ENCODE data around the gene SLCO4A1.

Gene SLCO4A1

DNA sequence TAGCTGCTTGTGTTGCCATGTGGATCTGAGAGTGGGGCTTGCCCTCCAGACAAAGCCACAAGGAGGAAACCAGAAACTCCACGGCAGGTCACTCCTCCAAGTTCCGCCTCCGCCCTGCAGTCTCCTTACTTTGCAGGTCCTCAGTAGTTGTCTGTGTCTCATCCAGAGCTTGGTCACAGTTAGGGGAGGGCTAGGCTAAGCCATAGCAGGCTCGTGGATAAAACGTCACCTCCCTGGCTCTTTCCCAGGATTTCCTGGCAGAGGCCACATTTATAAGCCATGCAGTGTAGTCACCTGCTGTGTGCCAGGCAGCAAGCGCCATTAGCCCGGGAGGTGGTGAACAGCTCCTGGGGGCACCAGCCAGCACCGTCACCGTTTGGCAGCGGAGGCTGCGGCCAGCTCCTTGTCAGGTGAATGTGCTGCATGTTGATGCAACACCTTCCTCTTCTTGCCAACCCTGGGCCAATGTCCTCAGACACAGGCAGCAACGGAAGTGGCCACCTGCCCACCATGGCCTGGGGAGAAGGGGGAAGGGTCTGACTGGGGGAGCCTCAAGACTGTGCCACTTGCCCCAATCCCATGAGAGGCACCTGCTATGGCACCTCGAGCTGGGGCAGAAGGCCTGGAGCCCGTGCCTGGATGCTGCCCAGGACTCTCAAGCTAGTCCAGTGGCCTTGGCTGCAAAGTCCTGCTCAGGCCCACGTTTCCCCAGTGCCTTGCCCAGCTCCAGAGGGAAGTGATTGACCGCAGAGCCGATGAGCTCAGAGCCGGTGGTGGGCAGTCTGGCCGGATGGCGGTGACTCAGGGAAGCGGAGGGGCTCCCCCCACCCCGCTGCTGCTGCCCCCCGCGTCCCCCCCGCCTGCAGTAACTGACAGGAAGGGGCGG, 39.0 kb upstream of the SLCO4A1 start:
- no peak overlapping the region for H3K4me3 ChIP-seq (ENCODE audit: low read depth, low read length)
- DNase-seq (ENCODE audit: low read depth) = no peak
- TF ChIP-seq, protein P1, sequence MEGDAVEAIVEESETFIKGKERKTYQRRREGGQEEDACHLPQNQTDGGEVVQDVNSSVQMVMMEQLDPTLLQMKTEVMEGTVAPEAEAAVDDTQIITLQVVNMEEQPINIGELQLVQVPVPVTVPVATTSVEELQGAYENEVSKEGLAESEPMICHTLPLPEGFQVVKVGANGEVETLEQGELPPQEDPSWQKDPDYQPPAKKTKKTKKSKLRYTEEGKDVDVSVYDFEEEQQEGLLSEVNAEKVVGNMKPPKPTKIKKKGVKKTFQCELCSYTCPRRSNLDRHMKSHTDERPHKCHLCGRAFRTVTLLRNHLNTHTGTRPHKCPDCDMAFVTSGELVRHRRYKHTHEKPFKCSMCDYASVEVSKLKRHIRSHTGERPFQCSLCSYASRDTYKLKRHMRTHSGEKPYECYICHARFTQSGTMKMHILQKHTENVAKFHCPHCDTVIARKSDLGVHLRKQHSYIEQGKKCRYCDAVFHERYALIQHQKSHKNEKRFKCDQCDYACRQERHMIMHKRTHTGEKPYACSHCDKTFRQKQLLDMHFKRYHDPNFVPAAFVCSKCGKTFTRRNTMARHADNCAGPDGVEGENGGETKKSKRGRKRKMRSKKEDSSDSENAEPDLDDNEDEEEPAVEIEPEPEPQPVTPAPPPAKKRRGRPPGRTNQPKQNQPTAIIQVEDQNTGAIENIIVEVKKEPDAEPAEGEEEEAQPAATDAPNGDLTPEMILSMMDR (IDR thresholded peaks at IDR 0.05; ENCODE audit: low read depth, low read length, missing control alignments) = no peak

DNA sequence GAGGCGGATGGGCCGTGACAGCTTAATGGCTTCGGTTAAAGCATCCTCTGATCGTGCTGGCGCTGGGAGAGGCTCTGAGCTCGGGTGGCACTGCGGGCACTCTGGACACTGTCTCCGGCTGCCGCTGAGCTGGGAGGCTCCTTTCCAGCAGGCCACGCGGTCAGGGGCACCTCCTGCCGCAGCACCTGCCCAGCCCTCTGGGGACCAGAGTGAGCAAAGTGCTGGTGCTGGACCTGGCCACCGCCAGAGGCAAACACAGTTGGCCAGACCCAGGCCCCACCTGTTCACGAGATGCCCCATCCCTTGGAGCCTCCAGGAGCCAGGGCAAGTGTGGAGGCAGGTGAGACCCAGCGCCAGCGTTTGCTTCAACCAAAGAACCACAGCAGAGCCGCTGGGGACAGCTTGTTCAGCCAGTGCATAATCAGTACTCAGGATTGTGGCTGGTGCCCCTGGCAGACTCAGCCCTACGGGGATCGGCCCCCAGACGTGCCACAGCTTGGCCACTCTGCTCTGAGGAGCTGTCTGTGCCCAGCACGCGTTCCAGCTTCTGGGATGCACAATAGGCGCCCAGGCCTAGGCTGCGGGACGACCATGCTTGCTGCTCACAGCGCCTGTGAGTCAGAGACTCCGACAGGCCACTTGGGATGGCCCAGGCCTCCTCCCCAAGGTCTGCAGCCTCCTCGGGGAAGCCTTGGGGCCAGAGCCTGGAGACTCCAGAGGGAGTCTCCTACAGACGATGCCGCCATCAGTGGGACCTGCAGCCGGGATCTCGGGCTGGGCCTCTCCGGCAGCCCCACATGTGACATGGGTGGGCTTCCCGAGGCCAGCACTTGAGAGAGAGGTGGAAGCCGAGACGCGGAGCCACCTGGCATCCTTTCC, 38.2 kb upstream of the SLCO4A1 start:
- TF ChIP-seq, protein P1 (IDR thresholded peaks at IDR 0.05; ENCODE audit: low read depth, low read length, missing control alignments) = no peak
- no peak overlapping the region for H3K4me3 ChIP-seq (ENCODE audit: low read depth, low read length)
- no peak for DNase-seq (ENCODE audit: low read depth)

DNA sequence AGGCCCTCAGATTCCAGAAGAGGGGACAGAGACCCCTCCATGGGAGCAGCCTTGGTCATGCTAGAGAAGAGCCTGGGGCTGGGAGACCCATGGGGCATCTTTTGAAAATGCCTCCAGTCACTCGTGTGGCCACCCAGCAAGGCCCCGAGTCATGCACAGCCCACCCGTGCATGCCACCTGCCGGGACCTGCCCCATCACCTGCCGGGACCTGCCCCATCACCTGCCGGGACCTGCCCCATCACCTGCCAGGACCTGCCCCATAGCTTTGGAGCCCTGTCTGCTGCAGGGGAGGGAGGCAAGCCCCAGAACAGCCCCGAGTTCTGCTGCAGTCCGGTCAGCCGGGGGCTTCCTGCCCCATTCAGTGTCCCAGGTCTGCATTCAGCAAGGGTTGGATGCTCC, 37.5 kb upstream of the SLCO4A1 start:
- DNase-seq (ENCODE audit: low read depth) = no peak
- TF ChIP-seq, protein P1 (IDR thresholded peaks at IDR 0.05; ENCODE audit: low read depth, low read length, missing control alignments) = no peak
- no peak overlapping the region for H3K4me3 ChIP-seq (ENCODE audit: low read depth, low read length)

DNA sequence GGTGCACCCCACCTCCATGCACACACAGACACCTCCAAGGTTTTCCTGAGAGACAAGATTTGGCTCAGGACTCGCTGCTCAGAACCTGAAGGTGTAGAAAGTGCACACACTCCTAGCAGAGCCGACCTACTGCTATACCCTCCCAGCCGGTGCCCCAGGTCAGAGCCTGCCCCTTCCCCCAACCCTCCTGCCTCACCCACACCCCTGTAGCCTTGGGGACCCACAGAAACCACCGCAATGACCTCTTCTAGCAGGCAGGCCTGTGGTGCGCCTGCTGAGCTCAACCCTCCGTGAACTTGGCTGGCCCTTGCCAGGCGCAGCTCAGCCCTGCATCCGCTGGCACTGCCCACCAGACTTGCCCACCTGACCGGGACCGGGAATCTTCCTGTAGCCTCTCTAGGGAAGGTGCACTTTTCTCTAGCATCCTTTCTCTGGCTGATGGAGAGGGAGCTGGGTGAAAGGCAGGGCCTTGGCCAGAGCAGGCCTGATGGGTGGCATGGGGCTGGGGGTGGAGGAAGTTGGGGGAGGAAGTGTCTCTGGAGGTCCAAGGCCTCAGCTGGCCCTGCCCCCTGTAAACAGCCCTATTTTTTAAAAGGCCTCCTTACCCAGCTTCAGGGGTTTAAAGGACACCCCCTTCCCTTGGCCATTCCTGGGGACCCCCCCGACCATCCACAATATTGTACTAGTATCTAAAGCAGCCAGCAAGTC, 36.9 kb upstream of the SLCO4A1 start:
- no peak for DNase-seq (ENCODE audit: low read depth)
- TF ChIP-seq, protein P1 (IDR thresholded peaks at IDR 0.05; ENCODE audit: low read depth, low read length, missing control alignments) = no peak
- no peak overlapping the region for H3K4me3 ChIP-seq (ENCODE audit: low read depth, low read length)

DNA sequence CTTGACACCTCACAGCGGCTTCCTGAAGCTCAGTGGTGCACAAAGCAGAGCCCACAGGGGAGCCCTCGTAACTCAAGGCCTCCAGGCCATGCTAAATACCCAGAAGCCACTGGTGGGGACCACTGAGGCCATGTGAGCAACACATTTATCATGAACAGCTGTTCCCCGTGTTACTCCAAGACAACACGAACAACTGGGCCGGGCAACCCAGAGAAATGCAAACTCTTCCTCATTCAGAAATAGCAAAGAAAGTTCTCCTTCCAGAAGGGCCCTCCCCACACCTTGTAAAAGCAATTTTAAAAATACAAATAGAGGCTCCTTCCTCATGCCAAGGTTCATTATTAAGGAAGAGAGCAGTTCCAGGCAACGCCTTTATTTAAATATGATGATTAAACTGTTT, 36.3 kb upstream of the SLCO4A1 start:
- no peak for DNase-seq (ENCODE audit: low read depth)
- no peak overlapping the region for H3K4me3 ChIP-seq (ENCODE audit: low read depth, low read length)
- TF ChIP-seq, protein P1 (IDR thresholded peaks at IDR 0.05; ENCODE audit: low read depth, low read length, missing control alignments) = no peak

DNA sequence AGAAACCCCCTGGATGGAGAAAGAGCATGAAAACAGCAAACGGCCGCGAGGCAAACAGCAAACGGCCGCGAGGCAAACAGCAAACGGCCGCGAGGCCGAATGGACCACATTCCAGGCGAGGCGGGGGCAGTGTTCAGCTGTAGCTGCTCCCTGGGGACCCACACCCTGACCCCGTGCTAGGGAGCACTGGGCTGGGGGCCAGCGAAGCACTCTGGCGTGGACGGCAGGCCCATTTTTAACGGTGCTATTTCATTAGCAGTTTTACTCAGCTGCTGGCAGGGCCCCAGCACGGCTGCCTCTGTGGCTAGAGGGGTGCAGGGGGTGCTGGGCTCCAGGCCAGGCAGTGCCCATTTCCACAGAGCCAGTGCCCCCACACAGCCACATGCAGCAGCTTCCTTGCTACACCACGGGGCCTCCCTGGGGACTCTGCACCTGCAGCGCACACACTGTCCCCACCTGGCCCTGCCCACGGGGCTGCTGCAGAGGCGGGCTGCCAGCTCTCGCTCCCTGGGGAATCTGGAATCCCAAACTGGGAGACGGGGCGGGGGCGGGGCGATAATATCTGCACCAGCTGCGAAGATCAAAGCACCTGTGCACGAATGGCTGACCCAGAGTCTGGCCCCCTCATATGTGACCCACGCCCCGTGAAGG, 35.6 kb upstream of the SLCO4A1 start:
- TF ChIP-seq, protein P1 (IDR thresholded peaks at IDR 0.05; ENCODE audit: low read depth, low read length, missing control alignments) = no peak
- H3K4me3 ChIP-seq (ENCODE audit: low read depth, low read length) = no peak overlapping the region
- no peak for DNase-seq (ENCODE audit: low read depth)

Data from GM12864 (cell line).